Thoracic aorta (tissue), 2 donors: ENCODE measurements around the gene ATAD1. TPM values are rescaled to one million over a fixed set of nuclear protein-coding genes. Genes with fewer than 3 reads are reported as not detected.

Experiments used
- ATAC-seq: fragments of 150-250 bp; one replicate; pipeline ENCODE4 v1.8.0; 2017; ENCODE audit warnings: low read depth; ENCODE audit not compliant: insufficient number of reproducible peaks, low FRiP score
- DNase-seq: peaks from one replicate; pipeline ENCODE4 v3.0.0-alpha.2; 2020; ENCODE audit warnings: low spot score
- H3K27ac ChIP-seq, 2 donors: fragments of 200-600 bp; sonication (generic); 1 replicate in 1 of 2; 2 replicates in 1 of 2; pipeline ENCODE4 v1.5.1; 2016; ENCODE audit warnings: mild to moderate bottlenecking in 2 of 2, moderate library complexity in 2 of 2
- H3K27me3 ChIP-seq: fragments of 200-600 bp; sonication (generic); replicated peaks from 2 replicates; pipeline ENCODE4 v1.6.0; 2016; ENCODE audit warnings: mild to moderate bottlenecking; ENCODE audit not compliant: insufficient read depth
- H3K36me3 ChIP-seq: fragments of 200-600 bp; sonication (generic); one replicate; pipeline ENCODE4 v1.5.1; 2016
- H3K4me1 ChIP-seq, 2 donors: fragments of 200-600 bp; sonication (generic); 1 replicate in 1 of 2; 2 replicates in 1 of 2; pipeline versions ENCODE4 v1.5.1 to v1.6.0; 2016; ENCODE audit warnings: low read depth in 2 of 2, mild to moderate bottlenecking in 1 of 2; ENCODE audit not compliant: control insufficient read depth in 1 of 2
- H3K4me3 ChIP-seq: fragments of 200-600 bp; sonication (generic); 2 replicates; pipeline ENCODE4 v1.5.1; 2016; ENCODE audit warnings: mild to moderate bottlenecking
- H3K9me3 ChIP-seq: fragments of 200-600 bp; sonication (generic); 2 replicates; pipeline ENCODE4 v1.5.1; 2016
- total RNA-seq, 2 donors: library from RNA; depleted of rRNA; stranded (reverse); fragments of >200 nt; gene quantifications; one replicate each; pipeline versions ENCODE4 v1.1.0 to v1.2.3, GENCODE V29; 2016
- TF ChIP-seq, protein P1 (sequence below): fragments of 200-600 bp; sonication (generic); IDR thresholded peaks from one replicate; pipeline ENCODE4 v1.5.1; 2019; ENCODE audit warnings: antibody characterized with exemption

The ATAD1 gene
- total RNA-seq, 2 donors from 2014 or later = 25.3 to 29.1 TPM

DNA sequence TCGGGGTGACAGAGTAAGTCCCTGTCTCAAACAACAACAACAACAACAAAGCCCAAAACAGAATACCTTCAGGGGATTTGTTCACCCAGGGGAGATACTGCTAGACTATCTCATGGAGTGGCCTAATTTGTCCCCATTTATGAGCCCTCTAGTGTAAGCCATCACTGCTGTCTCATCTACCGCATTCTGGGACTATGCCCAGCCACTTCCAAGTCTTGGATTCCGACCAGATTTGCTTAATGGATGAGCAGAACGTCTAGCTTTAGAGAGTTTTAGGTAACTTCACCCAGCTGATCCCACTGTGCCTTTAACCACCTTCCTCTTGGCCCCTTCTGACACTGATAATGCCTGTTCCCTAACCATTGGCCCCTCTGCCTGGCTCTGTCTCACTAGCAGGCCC, 111.3 kb downstream of the ATAD1 start:
- Histone ChIP-seq H3K4me3 (no peak overlapping the region), H3K27ac (no peak overlapping the region)
- no peak for DNase-seq

GRCh38 chr10:87705339-87705738, 112.7 kb downstream of the ATAD1 start:
- DNase-seq = no peak
- H3K36me3 ChIP-seq = no peaks in the 10 kb centered on the region

More for the DNA sequence above, 111.3 kb downstream of the ATAD1 start:
- TF ChIP-seq, protein P1, sequence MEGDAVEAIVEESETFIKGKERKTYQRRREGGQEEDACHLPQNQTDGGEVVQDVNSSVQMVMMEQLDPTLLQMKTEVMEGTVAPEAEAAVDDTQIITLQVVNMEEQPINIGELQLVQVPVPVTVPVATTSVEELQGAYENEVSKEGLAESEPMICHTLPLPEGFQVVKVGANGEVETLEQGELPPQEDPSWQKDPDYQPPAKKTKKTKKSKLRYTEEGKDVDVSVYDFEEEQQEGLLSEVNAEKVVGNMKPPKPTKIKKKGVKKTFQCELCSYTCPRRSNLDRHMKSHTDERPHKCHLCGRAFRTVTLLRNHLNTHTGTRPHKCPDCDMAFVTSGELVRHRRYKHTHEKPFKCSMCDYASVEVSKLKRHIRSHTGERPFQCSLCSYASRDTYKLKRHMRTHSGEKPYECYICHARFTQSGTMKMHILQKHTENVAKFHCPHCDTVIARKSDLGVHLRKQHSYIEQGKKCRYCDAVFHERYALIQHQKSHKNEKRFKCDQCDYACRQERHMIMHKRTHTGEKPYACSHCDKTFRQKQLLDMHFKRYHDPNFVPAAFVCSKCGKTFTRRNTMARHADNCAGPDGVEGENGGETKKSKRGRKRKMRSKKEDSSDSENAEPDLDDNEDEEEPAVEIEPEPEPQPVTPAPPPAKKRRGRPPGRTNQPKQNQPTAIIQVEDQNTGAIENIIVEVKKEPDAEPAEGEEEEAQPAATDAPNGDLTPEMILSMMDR = no peak
- ATAC-seq = no peak
- no peaks in the 10 kb centered on the region for H3K9me3 ChIP-seq
- H3K27me3 ChIP-seq = no peaks in the 10 kb centered on the region
- H3K36me3 ChIP-seq = no peaks in the 10 kb centered on the region
- H3K4me1 ChIP-seq = no peaks in the 10 kb centered on the region

DNA sequence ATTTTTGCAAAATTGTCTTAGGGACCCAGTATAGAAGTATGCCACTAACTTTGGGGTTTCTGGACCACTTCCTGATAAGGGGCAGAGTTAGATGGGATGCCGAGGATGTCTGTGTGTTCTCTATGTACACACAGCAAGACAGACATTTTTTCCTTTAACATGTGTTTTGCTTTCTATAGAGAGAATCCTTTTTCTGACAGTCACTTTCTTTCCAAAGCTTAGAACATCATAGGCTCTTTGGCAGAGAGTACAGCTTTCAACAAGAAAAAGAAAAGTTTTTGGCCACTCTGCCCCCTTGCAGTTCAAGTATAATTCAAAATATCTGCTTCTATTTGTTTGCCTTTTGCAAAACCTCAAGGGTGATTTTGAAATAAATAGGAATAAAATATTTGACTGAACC, 114.3 kb downstream of the ATAD1 start:
- no peaks in the 10 kb centered on the region for H3K27me3 ChIP-seq
- H3K4me3 ChIP-seq = no peak overlapping the region
- no peaks in the 10 kb centered on the region for H3K36me3 ChIP-seq
- no peaks in the 10 kb centered on the region for H3K4me1 ChIP-seq
- no peaks in the 10 kb centered on the region for H3K9me3 ChIP-seq
- TF ChIP-seq, protein P1 = no peak
- ATAC-seq = no peak
- H3K27ac ChIP-seq = no peak overlapping the region
- no peak for DNase-seq

More at GRCh38 chr10:87705339-87705738, 112.7 kb downstream of the ATAD1 start:
- no peak for ATAC-seq
- Histone ChIP-seq H3K27ac (no peak overlapping the region), H3K27me3 (no peaks in the 10 kb centered on the region), H3K4me1 (no peaks in the 10 kb centered on the region), H3K4me3 (no peak overlapping the region), H3K9me3 (no peaks in the 10 kb centered on the region)
- TF ChIP-seq, protein P1 = no peak

GRCh38 chr10:87702973-87703294, 115.1 kb downstream of the ATAD1 start:
- no peaks in the 10 kb centered on the region for H3K36me3 ChIP-seq
- H3K27me3 ChIP-seq = no peaks in the 10 kb centered on the region
- H3K4me1 ChIP-seq = no peaks in the 10 kb centered on the region
- no peak overlapping the region for H3K4me3 ChIP-seq
- no peak overlapping the region for H3K27ac ChIP-seq
- no peak for DNase-seq
- no peaks in the 10 kb centered on the region for H3K9me3 ChIP-seq
- ATAC-seq = no peak
- TF ChIP-seq, protein P1 = no peak

- no peak overlapping the region for H3K4me3 ChIP-seq
- TF ChIP-seq, protein P1 = no peak
- no peak overlapping the region for H3K27ac ChIP-seq
- H3K27me3 ChIP-seq = no peaks in the 10 kb centered on the region
- H3K9me3 ChIP-seq = no peaks in the 10 kb centered on the region
- no peaks in the 10 kb centered on the region for H3K4me1 ChIP-seq
- ATAC-seq = no peak
- no peak for DNase-seq
- H3K36me3 ChIP-seq = no peaks in the 10 kb centered on the region
Observed at GRCh38 chr10:87702260-87702972, 115.6 kb downstream of the ATAD1 start.

Other genes starting within 250 kb of the ATAD1 start
- gene PAPSS2, start 158.3 kb downstream of the ATAD1 start, total RNA-seq = 10 to 100 TPM; 20.4 to 22.1 TPM
- gene KLLN, start 45.3 kb upstream of the ATAD1 start, total RNA-seq = under 1 TPM; 0.14 TPM
- gene PTEN, start 45.4 kb upstream of the ATAD1 start, total RNA-seq = 100 to 1,000 TPM; 146 to 168 TPM